H1 (cell line): ENCODE data around the gene CCDC183. TPM values are rescaled to one million over a fixed set of nuclear protein-coding genes. Genes with fewer than 3 reads are reported as not detected.

Experiments used
- polyA plus RNA-seq, 7 experiments: library from polyadenylated mRNA; depleted of rRNA in 3 of 7; stranded (reverse) in 5 of 7; unstranded in 2 of 7; fragments of >200 nt in 5 of 7; fragments of 200-250 nt in 2 of 7; gene quantifications; 1 replicate in 5 of 7; 2 replicates in 1 of 7; 4 replicates in 1 of 7; pipeline versions ENCODE4 v1.2.1 to v1.2.3, GENCODE V29; 2011 to 2013; ENCODE audit warnings: missing spikeins in 2 of 7, mixed read lengths in 2 of 7
- total RNA-seq: library from RNA; stranded (reverse); fragmentation: NEBNext Ultra II Directional; extraction: Animal tissue kit (Norgen Biotek cat#: 25700); gene quantifications from 2 replicates; pipeline ENCODE4 v1.2.1, GENCODE V29; 2021
- TF ChIP-seq, protein P1 (sequence below), 3 experiments: IDR thresholded peaks; 1 replicate in 2 of 3; 2 replicates in 1 of 3; pipeline versions ENCODE4 v1.5.1 to v1.6.1; 2011; ENCODE audit warnings: low read length in 3 of 3, mild to moderate bottlenecking in 3 of 3, inconsistent platforms in 2 of 3, low read depth in 1 of 3, moderate library complexity in 1 of 3; ENCODE audit not compliant: insufficient read depth in 1 of 3; ENCODE audit errors: control extremely low read depth in 1 of 3

The CCDC183 gene
- total and polyA plus RNA-seq, 2 of the 8 experiments (the other 6 are each of a cell fraction or from before 2014, with no cell fraction given), result 0.51 to 1.6 TPM

- TF ChIP-seq, protein P1, sequence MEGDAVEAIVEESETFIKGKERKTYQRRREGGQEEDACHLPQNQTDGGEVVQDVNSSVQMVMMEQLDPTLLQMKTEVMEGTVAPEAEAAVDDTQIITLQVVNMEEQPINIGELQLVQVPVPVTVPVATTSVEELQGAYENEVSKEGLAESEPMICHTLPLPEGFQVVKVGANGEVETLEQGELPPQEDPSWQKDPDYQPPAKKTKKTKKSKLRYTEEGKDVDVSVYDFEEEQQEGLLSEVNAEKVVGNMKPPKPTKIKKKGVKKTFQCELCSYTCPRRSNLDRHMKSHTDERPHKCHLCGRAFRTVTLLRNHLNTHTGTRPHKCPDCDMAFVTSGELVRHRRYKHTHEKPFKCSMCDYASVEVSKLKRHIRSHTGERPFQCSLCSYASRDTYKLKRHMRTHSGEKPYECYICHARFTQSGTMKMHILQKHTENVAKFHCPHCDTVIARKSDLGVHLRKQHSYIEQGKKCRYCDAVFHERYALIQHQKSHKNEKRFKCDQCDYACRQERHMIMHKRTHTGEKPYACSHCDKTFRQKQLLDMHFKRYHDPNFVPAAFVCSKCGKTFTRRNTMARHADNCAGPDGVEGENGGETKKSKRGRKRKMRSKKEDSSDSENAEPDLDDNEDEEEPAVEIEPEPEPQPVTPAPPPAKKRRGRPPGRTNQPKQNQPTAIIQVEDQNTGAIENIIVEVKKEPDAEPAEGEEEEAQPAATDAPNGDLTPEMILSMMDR (IDR thresholded peaks at IDR 0.05; ENCODE audit: control extremely low read depth in 1 of 3, insufficient read depth in 1 of 3, low read depth in 1 of 3, low read length in 3 of 3), result no peak
These were observed 39.3 kb upstream of the CCDC183 start (continued) for GRCh38 chr9:136756836-136757235.
